Right ventricle myocardium inferior (tissue), 1 donor: Measurements from ENCODE around the gene DKK3. TPM values are rescaled to one million over a fixed set of nuclear protein-coding genes. Genes with fewer than 3 reads are reported as not detected.

Source experiments
- ATAC-seq: fragments of 200-7000 bp; cut with Tn5 transposase; one replicate; pipeline ENCODE4 v1.9.1; 2020; ENCODE audit warnings: mild to moderate bottlenecking, moderate library complexity
- DNase-seq: peaks from one replicate; pipeline ENCODE4 v3.0.0; 2021; ENCODE audit errors: missing footprints
- intact Hi-C: fragments of 100-400 bp; cut with DNase I; formaldehyde crosslinking; loops from one replicate; pipeline ENCODE4 v1.11.0; 2022
- long read RNA-seq: library from polyadenylated mRNA; unstranded; transcript quantifications from one replicate; pipeline ENCODE4 v2.0.0, GENCODE V29; 2021
- total RNA-seq: library from RNA; stranded (reverse); fragmentation: NEBNext Ultra II Directional; extraction: Animal tissue kit (Norgen Biotek cat#: 25700); gene quantifications from one replicate; pipeline ENCODE4 v1.2.1, GENCODE V29; 2021
- donor health status: DM: no; HTN: yes; CAD: no; lungs with severe emphysema.

Gene DKK3
- 515 TPM for total RNA-seq
- long read RNA-seq, transcript DKK3-201 (8 exons, 2,636 nt) = major isoform, 593 of 1,134 reads
- long read RNA-seq, transcript DKK3-202 (8 exons, 2,650 nt) = minor isoform, 38 of 1,134 reads
- long read RNA-seq, partial matches to known transcripts = 377 of 1,134 reads
- long read RNA-seq, other reads (novel, unspliced or antisense) = 125 of 1,134 reads

GRCh38 chr11:12007769-12008737 lies at the start of gene DKK3:
DKK3 (minus strand) TSS chr11:12008626; CDS start chr11:12008582, 44 bp downstream.
- intact Hi-C loops = loop anchor here (5.0 kb wide), 1 partner anchor 36 kb away; no protein-coding TSS in a partner anchor
- DNase-seq (no peak), ATAC-seq (peak; percentile 50)

DNA sequence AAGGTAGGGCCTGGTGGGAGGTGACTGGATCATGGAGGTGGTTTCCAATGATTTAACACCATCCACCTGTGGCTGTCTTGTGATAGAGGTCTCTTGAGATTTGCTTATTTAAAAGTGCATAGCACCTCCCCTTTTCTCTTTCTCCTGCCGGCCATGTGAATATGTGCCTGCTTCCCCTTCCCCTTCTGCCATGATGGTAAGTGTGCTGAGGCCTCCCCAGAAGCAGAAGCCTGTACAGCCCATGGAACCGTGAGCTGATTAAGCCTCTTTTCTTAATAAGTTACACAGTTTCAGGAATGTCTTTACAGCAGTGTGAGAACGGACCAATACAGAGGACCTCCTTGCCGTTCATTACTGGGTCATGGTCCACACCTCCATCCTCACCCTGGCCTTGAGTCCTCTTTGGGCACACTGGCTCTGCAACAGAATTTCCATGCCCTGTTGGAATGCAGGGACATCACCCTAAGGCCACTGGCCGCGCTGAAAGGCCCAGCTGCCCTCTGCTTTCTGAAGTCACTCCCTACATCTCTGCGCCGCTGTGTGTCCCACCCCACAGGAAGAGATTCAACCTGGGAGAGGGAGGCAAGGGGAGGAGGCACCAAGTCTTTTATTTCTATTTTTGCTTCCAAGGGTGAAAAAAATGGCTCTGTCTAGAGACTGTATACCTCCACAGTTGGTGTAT lies 49.0 kb upstream of the DKK3 start:
- ATAC-seq = no peak
- no peak for DNase-seq
- intact Hi-C loops = no loop called here

DNA sequence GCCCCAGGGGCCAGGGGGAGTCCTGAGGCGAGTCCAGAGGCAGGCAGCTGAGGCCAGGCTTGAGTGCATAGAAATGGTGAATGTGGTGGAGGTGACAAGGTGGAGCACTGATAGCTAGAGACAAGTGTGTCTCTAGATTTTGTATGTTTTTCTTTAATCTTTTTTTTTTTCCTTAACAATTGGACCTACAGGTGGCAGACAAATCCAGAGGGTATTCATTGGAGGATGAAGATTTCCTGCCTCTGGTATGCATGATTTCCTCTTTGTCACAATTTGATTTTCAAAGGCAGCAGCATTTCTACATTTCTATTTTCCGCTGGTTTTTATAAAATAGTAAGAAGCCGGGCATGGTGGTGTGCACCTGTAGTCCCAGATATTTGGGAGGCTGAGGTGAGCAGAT lies 47.7 kb upstream of the DKK3 start:
- ATAC-seq (no peak), DNase-seq (no peak)
- intact Hi-C loops = no loop called here

DNA sequence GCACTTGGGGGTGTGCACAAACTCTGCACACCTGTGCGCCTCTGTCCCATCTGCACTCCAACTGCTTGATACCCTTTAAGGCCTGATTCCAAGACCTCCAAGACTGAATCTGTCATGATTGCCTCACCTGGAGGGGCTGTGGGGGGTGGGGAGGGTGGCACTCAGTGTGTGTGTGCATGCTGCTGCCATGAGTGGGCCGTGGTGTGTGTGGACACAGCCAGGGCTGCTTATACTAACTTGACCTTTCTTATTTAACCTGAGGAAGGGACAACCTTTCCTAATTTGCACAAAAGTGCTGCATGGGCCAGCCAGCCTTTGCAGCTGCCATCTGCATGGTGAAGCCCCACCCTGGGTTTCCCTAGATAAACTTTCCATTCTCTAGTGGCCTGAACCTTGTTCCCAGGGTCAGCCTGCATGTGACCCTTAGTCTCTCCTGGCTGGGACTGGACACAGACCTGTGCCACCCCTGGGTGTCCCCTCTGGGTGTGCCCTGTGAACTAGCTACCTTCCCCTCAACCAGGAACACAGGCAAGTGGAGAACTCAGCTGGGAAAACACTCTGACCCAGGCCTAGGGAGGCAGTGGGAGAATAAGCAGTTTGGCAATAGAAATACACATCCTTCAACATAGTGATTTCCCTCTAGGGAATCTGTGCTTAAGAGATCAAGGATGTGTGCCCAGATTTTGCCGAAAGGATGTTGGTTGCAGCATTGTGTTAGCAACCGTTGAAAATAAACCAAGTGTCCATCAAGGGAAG lies 45.4 kb upstream of the DKK3 start:
- no peak for DNase-seq
- ATAC-seq = peak; percentile 24
- intact Hi-C loops = loop anchor here (5.0 kb wide), 1 partner anchor 49 kb away; no protein-coding TSS in a partner anchor

DNA sequence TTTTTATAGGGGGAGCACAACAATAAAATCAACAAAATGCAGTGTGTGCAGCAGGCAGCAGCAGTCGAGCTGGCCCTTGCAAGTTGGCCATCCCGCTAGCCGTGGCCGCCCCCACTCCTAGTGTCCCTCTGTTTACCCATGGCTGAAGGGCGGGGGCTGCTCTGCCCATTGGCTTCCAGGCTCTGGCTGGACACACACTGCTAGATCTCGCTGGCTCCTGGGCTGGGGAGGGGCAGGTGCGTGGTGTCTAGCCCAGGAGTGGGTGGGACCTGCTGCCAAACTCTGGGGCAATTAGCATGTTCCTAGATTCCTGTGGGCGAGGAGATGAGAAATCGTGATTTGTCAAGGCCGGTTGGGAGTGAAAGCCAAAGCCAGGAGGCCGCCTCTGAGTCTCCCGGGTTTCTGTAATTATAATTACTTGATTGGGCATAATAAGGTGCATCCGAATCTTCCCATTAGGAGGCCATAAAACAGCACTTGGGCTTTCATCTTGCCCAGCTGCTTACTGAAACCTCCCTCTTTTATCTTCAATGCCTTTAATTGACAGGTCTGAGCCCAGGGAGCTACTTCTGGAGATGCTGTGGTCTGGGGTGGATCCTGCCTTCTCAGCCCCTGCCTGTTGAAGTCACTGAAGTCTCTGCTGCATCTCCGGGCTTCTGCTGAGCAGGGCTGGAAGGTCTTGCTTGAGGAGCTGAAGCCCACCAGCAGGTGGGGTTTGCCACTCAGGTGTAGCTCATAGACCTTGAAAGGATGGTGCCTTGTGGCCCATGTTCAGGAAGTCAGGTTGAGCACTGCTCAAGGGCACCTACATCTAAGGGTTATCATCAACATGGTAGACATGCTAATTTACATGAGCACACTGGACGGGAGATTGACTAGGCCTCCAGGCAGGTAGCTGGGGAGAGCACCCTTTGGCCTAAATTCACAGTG lies 44.5 kb upstream of the DKK3 start:
- ATAC-seq (no peak), DNase-seq (no peak)
- intact Hi-C loops = loop anchor here (5.0 kb wide), 1 partner anchor 49 kb away; no protein-coding TSS in a partner anchor

GRCh38 chr11:12051287-12051662 lies 42.8 kb upstream of the DKK3 start:
- DNase-seq (no peak), ATAC-seq (no peak)
- intact Hi-C loops = loop anchor here (5.0 kb wide), 1 partner anchor 51 kb away; no protein-coding TSS in a partner anchor

GRCh38 chr11:12050470-12051286 lies 42.3 kb upstream of the DKK3 start:
- no peak for ATAC-seq

DNA sequence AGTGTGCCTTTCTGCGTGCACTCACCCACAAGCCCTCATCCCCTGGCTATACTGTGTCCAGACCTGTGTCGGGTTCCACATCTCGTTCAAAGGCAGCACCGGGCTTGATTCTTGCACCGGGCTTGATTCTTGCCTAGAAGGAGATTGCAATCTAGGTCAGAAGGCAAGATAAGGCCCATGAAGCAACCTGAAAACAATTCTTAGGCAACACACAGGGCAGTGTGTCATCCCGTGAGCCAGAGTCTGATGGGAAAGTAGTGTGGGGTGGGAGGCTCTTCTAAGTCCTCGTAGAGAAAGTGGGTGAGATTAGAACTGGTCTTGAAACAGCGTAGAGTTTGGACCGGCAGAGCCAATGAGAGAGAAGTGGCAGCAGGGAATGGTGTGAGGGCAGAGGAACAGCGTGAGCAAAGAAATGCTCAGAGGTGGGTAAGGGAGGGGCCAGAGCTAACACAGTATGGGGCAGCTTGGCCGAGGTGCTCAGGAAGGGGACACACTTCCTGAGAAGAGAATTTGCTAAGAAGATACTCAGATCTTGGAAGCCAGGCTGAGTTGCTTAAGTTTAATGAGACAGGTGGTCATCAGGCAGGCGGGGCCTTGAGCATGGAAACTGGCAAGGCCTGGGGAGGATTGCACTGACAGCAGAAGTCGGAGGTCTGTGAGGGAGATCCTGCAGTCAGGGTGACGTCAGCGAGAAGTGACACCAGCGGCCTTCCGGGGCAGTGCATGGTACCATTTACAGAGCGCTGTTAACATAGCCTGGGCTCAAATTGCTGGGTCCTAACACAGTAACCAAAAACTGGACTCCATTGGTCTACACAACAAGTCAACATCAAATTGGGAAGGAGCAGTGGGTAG lies 40.7 kb upstream of the DKK3 start:
- ATAC-seq = no peak
- intact Hi-C loops = no loop called here
- DNase-seq = no peak

More at GRCh38 chr11:12050470-12051286, 42.3 kb upstream of the DKK3 start:
- no peak for DNase-seq
- intact Hi-C loops = loop anchor here (5.0 kb wide), 1 partner anchor 52 kb away; no protein-coding TSS in a partner anchor

DNA sequence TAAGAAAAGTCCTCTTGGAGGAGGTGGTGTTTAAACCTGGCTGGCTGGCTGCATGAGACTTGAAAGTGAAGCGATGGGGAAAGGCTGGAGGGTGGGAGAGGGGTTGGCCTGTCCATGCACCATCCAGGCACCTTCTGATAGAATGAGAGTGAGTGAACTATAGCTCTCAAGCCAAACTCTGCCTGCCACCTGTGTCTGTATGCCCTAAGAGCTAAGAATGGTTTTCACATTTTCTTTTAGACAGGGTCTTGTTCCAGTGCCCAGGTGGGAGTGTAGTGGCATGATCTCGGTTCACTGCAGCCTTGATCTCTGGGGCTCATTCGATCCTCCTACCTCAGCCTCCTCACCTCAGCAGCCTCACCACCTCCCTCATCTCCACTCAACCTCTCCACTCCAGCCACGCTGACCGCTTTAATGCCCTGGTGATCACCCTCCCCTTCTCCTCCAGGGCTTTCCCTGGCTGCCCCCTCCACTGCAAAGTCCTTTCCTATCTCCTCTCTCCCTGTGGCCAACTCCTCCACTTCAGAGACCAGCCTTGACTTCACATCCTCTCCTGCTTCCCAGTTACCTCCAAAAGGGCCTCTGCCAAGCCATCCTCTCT lies 38.3 kb upstream of the DKK3 start:
- DNase-seq = no peak
- no peak for ATAC-seq
- intact Hi-C loops = loop anchor here (1.0 kb wide), 2 partner anchors 190 to 236 kb away; no protein-coding TSS in a partner anchor

GRCh38 chr11:12045914-12046635 lies 37.6 kb upstream of the DKK3 start:
- intact Hi-C loops = no loop called here
- DNase-seq (no peak), ATAC-seq (no peak)

- intact Hi-C loops = loop anchor here (1.0 to 5.0 kb wide), 3 partner anchors 57 to 245 kb away; no protein-coding TSS in a partner anchor
- ATAC-seq = no peak
Measured at GRCh38 chr11:12044799-12045198, 36.4 kb upstream of the DKK3 start.

DNA sequence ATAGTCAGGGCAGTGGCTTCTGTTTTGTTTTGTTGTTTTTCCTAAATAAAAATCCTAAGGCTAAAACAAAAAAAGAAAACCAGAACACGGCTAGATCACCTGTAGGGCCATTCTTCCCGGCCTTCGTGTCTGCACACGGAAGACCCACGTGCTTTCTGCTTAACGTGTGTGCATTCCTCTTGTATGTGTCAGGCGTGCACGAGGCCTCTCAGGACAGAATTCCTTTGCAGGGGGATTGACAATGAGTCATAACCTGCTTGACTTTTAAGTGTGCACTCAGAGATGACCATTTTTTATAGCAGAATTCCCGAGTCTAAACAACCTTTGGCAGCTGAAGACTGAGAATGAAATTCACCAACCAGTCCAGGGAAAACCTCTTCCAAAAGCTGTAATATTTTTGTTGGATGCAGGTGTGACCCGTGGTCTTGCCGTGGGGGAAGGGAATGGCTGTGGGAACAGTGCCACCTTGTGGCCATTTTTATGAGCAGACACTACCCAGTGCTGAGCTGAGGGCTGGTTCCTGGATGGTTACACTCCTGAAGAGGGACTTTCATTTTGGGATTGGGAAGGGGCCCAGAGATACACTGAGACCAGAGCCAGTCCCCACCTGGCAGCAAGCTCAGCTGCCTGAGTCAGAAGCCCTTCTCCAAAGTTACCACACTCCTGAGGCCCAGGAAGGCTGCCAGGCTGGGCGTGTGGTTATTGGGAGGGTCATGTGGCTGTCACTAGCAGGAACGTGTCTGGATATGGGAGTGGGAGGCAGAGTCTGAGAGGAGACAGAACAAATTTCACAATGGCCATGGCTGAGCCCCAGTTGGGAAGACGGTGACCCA lies 35.7 kb upstream of the DKK3 start:
- intact Hi-C loops = loop anchor here (1.0 to 5.0 kb wide), 3 partner anchors 57 to 245 kb away; no protein-coding TSS in a partner anchor

More at GRCh38 chr11:12044799-12045198, 36.4 kb upstream of the DKK3 start:
- DNase-seq = no peak

GRCh38 chr11:12043221-12043620 lies 34.8 kb upstream of the DKK3 start:
- DNase-seq (no peak), ATAC-seq (no peak)
- intact Hi-C loops = loop anchor here (5.0 kb wide), 1 partner anchor 56 kb away; no protein-coding TSS in a partner anchor

More for the DNA sequence above, 35.7 kb upstream of the DKK3 start:
- peak; percentile 89 for DNase-seq
- peak; percentile 89 for ATAC-seq
